ENCODE data around the gene MAGI2.

MAGI2 gene

GRCh38 chr7:79495544-79496272 is 42.2 kb upstream of the MAGI2 start:
- Histone ChIP-seq H2BK120ac (ENCODE audit: low read depth, low read length) (no peak overlapping the region), H3K36me3 (ENCODE audit: control insufficient read depth in 1 of 2, insufficient read depth in 2 of 2, low read depth in 1 of 2, low read length in 2 of 2) (no peaks in the 10 kb centered on the region), H3K27ac (ENCODE audit: low read length, poor library complexity, severe bottlenecking) (peak overlapping the region; percentile 85), H3K4me1 (ENCODE audit: control insufficient read depth, insufficient read depth, low read depth, low read length) (no peaks in the 10 kb centered on the region), H2BK12ac (ENCODE audit: low read length in 2 of 2) (no peak overlapping the region), H2BK15ac (ENCODE audit: low read depth, poor library complexity, severe bottlenecking) (no peak overlapping the region), H2BK5ac (ENCODE audit: low read depth, low read length, poor library complexity, severe bottlenecking) (no peak overlapping the region), H3K18ac (ENCODE audit: low read depth in 1 of 2, low read length in 2 of 2) (no peak overlapping the region), H3K14ac (ENCODE audit: low read length in 2 of 2) (no peak overlapping the region), H3K27me3 (ENCODE audit: control insufficient read depth in 1 of 2, insufficient read depth in 1 of 2, low read length in 2 of 2) (no peaks in the 10 kb centered on the region), H3K9me3 (ENCODE audit: control insufficient read depth, low read length) (no peaks in the 10 kb centered on the region), H3K23ac (ENCODE audit: low read length in 2 of 2) (no peak overlapping the region), H3K4ac (ENCODE audit: low read depth in 1 of 2, low read length in 2 of 2) (no peak overlapping the region), H3K4me3 (ENCODE audit: insufficient read depth in 1 of 2, low read depth in 1 of 2, low read length in 2 of 2) (no peak overlapping the region), H2AFZ (ENCODE audit: low read depth, low read length) (no peak overlapping the region), H4K91ac (ENCODE audit: low read length) (no peak overlapping the region), H2AK5ac (ENCODE audit: low read length, severe bottlenecking) (no peak overlapping the region), H4K8ac (ENCODE audit: low read length) (no peak overlapping the region), H3K79me1 (replicated peaks; ENCODE audit: low read length, poor library complexity, severe bottlenecking) (no peaks in the 10 kb centered on the region), H3K4me2 (ENCODE audit: low read length, poor library complexity, severe bottlenecking) (no peak overlapping the region), H3K9ac (ENCODE audit: low read length) (no peak overlapping the region)
- 0% methylated on average over 2 of the region's 6 CpGs for WGBS
- DNase-seq: peak; percentile 87

GRCh38 chr7:79494046-79494445 is 40.6 kb upstream of the MAGI2 start:
- Histone ChIP-seq H2AK5ac (ENCODE audit: low read length, severe bottlenecking) (no peak overlapping the region), H3K18ac (ENCODE audit: low read depth in 1 of 2, low read length in 2 of 2) (no peak overlapping the region), H3K9ac (ENCODE audit: low read length) (no peak overlapping the region), H3K4me3 (ENCODE audit: insufficient read depth in 1 of 2, low read depth in 1 of 2, low read length in 2 of 2) (no peak overlapping the region), H3K36me3 (ENCODE audit: control insufficient read depth in 1 of 2, insufficient read depth in 2 of 2, low read depth in 1 of 2, low read length in 2 of 2) (no peaks in the 10 kb centered on the region), H2BK15ac (ENCODE audit: low read depth, poor library complexity, severe bottlenecking) (no peak overlapping the region), H3K79me1 (replicated peaks; ENCODE audit: low read length, poor library complexity, severe bottlenecking) (no peaks in the 10 kb centered on the region), H3K4me1 (ENCODE audit: control insufficient read depth, insufficient read depth, low read depth, low read length) (no peaks in the 10 kb centered on the region), H3K9me3 (ENCODE audit: control insufficient read depth, low read length) (no peaks in the 10 kb centered on the region), H2AFZ (ENCODE audit: low read depth, low read length) (no peak overlapping the region), H3K23ac (ENCODE audit: low read length in 2 of 2) (no peak overlapping the region), H3K14ac (ENCODE audit: low read length in 2 of 2) (no peak overlapping the region), H3K4me2 (ENCODE audit: low read length, poor library complexity, severe bottlenecking) (no peak overlapping the region), H2BK5ac (ENCODE audit: low read depth, low read length, poor library complexity, severe bottlenecking) (no peak overlapping the region), H2BK12ac (ENCODE audit: low read length in 2 of 2) (no peak overlapping the region), H3K27me3 (ENCODE audit: control insufficient read depth in 1 of 2, insufficient read depth in 1 of 2, low read length in 2 of 2) (no peaks in the 10 kb centered on the region), H3K4ac (ENCODE audit: low read depth in 1 of 2, low read length in 2 of 2) (no peak overlapping the region), H2BK120ac (ENCODE audit: low read depth, low read length) (no peak overlapping the region), H3K27ac (ENCODE audit: low read length, poor library complexity, severe bottlenecking) (no peak overlapping the region), H4K91ac (ENCODE audit: low read length) (no peak overlapping the region), H4K8ac (ENCODE audit: low read length) (no peak overlapping the region)
- peak; percentile 39 for DNase-seq
- no CpG with 5 or more reads among the region's 2 CpGs for WGBS

GRCh38 chr7:79489371-79489770 is 35.9 kb upstream of the MAGI2 start:
- Histone ChIP-seq H3K4ac (ENCODE audit: low read depth in 1 of 2, low read length in 2 of 2) (no peak overlapping the region), H3K4me2 (ENCODE audit: low read length, poor library complexity, severe bottlenecking) (no peak overlapping the region), H3K27ac (ENCODE audit: low read length, poor library complexity, severe bottlenecking) (no peak overlapping the region), H3K23ac (ENCODE audit: low read length in 2 of 2) (no peak overlapping the region), H3K9me3 (ENCODE audit: control insufficient read depth, low read length) (no peaks in the 10 kb centered on the region), H2AFZ (ENCODE audit: low read depth, low read length) (no peak overlapping the region), H3K14ac (ENCODE audit: low read length in 2 of 2) (no peak overlapping the region), H2BK15ac (ENCODE audit: low read depth, poor library complexity, severe bottlenecking) (no peak overlapping the region), H3K36me3 (ENCODE audit: control insufficient read depth in 1 of 2, insufficient read depth in 2 of 2, low read depth in 1 of 2, low read length in 2 of 2) (no peaks in the 10 kb centered on the region), H3K9ac (ENCODE audit: low read length) (no peak overlapping the region), H2BK12ac (ENCODE audit: low read length in 2 of 2) (no peak overlapping the region), H4K91ac (ENCODE audit: low read length) (no peak overlapping the region), H2AK5ac (ENCODE audit: low read length, severe bottlenecking) (no peak overlapping the region), H3K18ac (ENCODE audit: low read depth in 1 of 2, low read length in 2 of 2) (no peak overlapping the region), H3K4me3 (ENCODE audit: insufficient read depth in 1 of 2, low read depth in 1 of 2, low read length in 2 of 2) (no peak overlapping the region), H2BK120ac (ENCODE audit: low read depth, low read length) (no peak overlapping the region), H3K27me3 (ENCODE audit: control insufficient read depth in 1 of 2, insufficient read depth in 1 of 2, low read length in 2 of 2) (no peaks in the 10 kb centered on the region), H3K4me1 (ENCODE audit: control insufficient read depth, insufficient read depth, low read depth, low read length) (no peaks in the 10 kb centered on the region), H4K8ac (ENCODE audit: low read length) (no peak overlapping the region), H3K79me1 (replicated peaks; ENCODE audit: low read length, poor library complexity, severe bottlenecking) (no peaks in the 10 kb centered on the region), H2BK5ac (ENCODE audit: low read depth, low read length, poor library complexity, severe bottlenecking) (no peak overlapping the region)
- no peak for DNase-seq

- H2BK15ac ChIP-seq (ENCODE audit: low read depth, poor library complexity, severe bottlenecking): no peak overlapping the region
- WGBS: 100% methylated on average over 3 of the region's 3 CpGs
- no peak overlapping the region for H3K4me3 ChIP-seq (ENCODE audit: insufficient read depth in 1 of 2, low read depth in 1 of 2, low read length in 2 of 2)
- H3K4ac ChIP-seq (ENCODE audit: low read depth in 1 of 2, low read length in 2 of 2): no peak overlapping the region
- H3K27ac ChIP-seq (ENCODE audit: low read length, poor library complexity, severe bottlenecking): no peak overlapping the region
- H2AFZ ChIP-seq (ENCODE audit: low read depth, low read length): no peak overlapping the region
- no peaks in the 10 kb centered on the region for H3K36me3 ChIP-seq (ENCODE audit: control insufficient read depth in 1 of 2, insufficient read depth in 2 of 2, low read depth in 1 of 2, low read length in 2 of 2)
- DNase-seq: no peak
- H2BK12ac ChIP-seq (ENCODE audit: low read length in 2 of 2): no peak overlapping the region
- H2AK5ac ChIP-seq (ENCODE audit: low read length, severe bottlenecking): no peak overlapping the region
- H3K23ac ChIP-seq (ENCODE audit: low read length in 2 of 2): no peak overlapping the region
- no peak overlapping the region for H2BK5ac ChIP-seq (ENCODE audit: low read depth, low read length, poor library complexity, severe bottlenecking)
- H3K4me2 ChIP-seq (ENCODE audit: low read length, poor library complexity, severe bottlenecking): no peak overlapping the region
- H3K4me1 ChIP-seq (ENCODE audit: control insufficient read depth, insufficient read depth, low read depth, low read length): no peaks in the 10 kb centered on the region
- no peak overlapping the region for H3K14ac ChIP-seq (ENCODE audit: low read length in 2 of 2)
- H3K9me3 ChIP-seq (ENCODE audit: control insufficient read depth, low read length): no peaks in the 10 kb centered on the region
- no peak overlapping the region for H4K91ac ChIP-seq (ENCODE audit: low read length)
- H3K9ac ChIP-seq (ENCODE audit: low read length): no peak overlapping the region
- no peak overlapping the region for H4K8ac ChIP-seq (ENCODE audit: low read length)
- H3K79me1 ChIP-seq (replicated peaks; ENCODE audit: low read length, poor library complexity, severe bottlenecking): no peaks in the 10 kb centered on the region
- H3K27me3 ChIP-seq (ENCODE audit: control insufficient read depth in 1 of 2, insufficient read depth in 1 of 2, low read length in 2 of 2): no peaks in the 10 kb centered on the region
- no peak overlapping the region for H2BK120ac ChIP-seq (ENCODE audit: low read depth, low read length)
- H3K18ac ChIP-seq (ENCODE audit: low read depth in 1 of 2, low read length in 2 of 2): no peak overlapping the region
Measured at GRCh38 chr7:79478386-79478785, 24.9 kb upstream of the MAGI2 start.
